K562 (cell line): ENCODE results near the gene MRPL42. TPM values are rescaled to one million over a fixed set of nuclear protein-coding genes. Genes with fewer than 3 reads are reported as not detected.

Experiments used
- ATF7 ChIP-seq: fragments of 450-650 bp; IDR thresholded peaks from 2 replicates; pipeline ENCODE4 v1.7.1; 2014; ENCODE audit warnings: mild to moderate bottlenecking, moderate library complexity
- CHAMP1 ChIP-seq: fragments of 450-650 bp; IDR thresholded peaks from 2 replicates; pipeline ENCODE4 v1.6.1; 2016; ENCODE audit warnings: mild to moderate bottlenecking
- CREM ChIP-seq: IDR thresholded peaks from 2 replicates; pipeline ENCODE4 v1.6.1; 2014; ENCODE audit warnings: antibody characterized with exemption, low read depth
- ETV1 ChIP-seq: fragments of 450-650 bp; conservative IDR thresholded peaks from 2 replicates; pipeline ENCODE4 v1.6.1; 2016; ENCODE audit warnings: missing genetic modification characterization, control low read depth, low read depth, missing compliant biosample characterization
- FOXK2 ChIP-seq, 2 experiments: fragments of 450-650 bp; IDR thresholded peaks in 1 of 2; conservative IDR thresholded peaks in 1 of 2; 2 replicates each; pipeline ENCODE4 v1.6.1; 2016; ENCODE audit warnings: low read depth in 2 of 2, mild to moderate bottlenecking in 1 of 2
- HCFC1 ChIP-seq: IDR thresholded peaks from 2 replicates; pipeline ENCODE4 v1.6.1; 2012; ENCODE audit warnings: low read depth, low read length, improper control_type of control experiment
- HMGN3 ChIP-seq: IDR thresholded peaks from 2 replicates; pipeline ENCODE4 v1.6.1; 2011; ENCODE audit warnings: borderline replicate concordance, low read depth, mild to moderate bottlenecking, mixed read lengths, low read length; ENCODE audit not compliant: insufficient read length; ENCODE audit errors: extremely low read depth
- ID3 ChIP-seq, 2 experiments: fragments of 250-450 bp in 1 of 2; fragments of 450-650 bp in 1 of 2; sonication (Bioruptor Pico) in 1 of 2; IDR thresholded peaks; 2 replicates each; pipeline versions ENCODE4 v1.6.1 to v1.8.0; 2016 to 2021; ENCODE audit warnings: mild to moderate bottlenecking in 2 of 2, moderate library complexity in 2 of 2, missing compliant biosample characterization in 1 of 2, missing genetic modification characterization in 1 of 2
- JUN ChIP-seq, 2 experiments: sonication (generic) in 1 of 2; formaldehyde crosslinking in 1 of 2; IDR thresholded peaks; 2 replicates each; pipeline versions ENCODE4 v1.6.1 to v1.8.0; 2012 to 2022; ENCODE audit warnings: borderline replicate concordance in 2 of 2, mild to moderate bottlenecking in 2 of 2, improper control_type of control experiment in 1 of 2, low read depth in 1 of 2, low read length in 1 of 2, missing genetic modification reagents in 1 of 2
- KAT7 ChIP-seq: sonication (generic); formaldehyde crosslinking; IDR thresholded peaks from 2 replicates; pipeline ENCODE4 v1.8.0; 2022; ENCODE audit warnings: missing genetic modification reagents, mild to moderate bottlenecking, borderline replicate concordance
- NFXL1 ChIP-seq: fragments of 450-650 bp; formaldehyde crosslinking; IDR thresholded peaks from 2 replicates; pipeline ENCODE4 v1.4.0; 2021; ENCODE audit warnings: mild to moderate bottlenecking
- PKNOX1 ChIP-seq: fragments of 450-650 bp; IDR thresholded peaks from 2 replicates; pipeline ENCODE4 v1.6.1; 2016
- SIN3B ChIP-seq: fragments of 450-650 bp; IDR thresholded peaks from 2 replicates; pipeline ENCODE4 v1.6.1; 2017; ENCODE audit warnings: low read depth, mild to moderate bottlenecking, moderate library complexity
- SMAD1 ChIP-seq: fragments of 150-350 bp; IDR thresholded peaks from 2 replicates; pipeline ENCODE4 v1.6.1; 2014; ENCODE audit warnings: low read length, low read depth; ENCODE audit not compliant: partially characterized antibody
- WHSC1 ChIP-seq: IDR thresholded peaks from one replicate; pipeline ENCODE4 v1.6.1; 2012; ENCODE audit warnings: low read length, control low read depth, inconsistent platforms
- ZBTB26 ChIP-seq: fragments of 450-650 bp; formaldehyde crosslinking; IDR thresholded peaks from 2 replicates; pipeline ENCODE4 v1.4.0; 2022; ENCODE audit warnings: missing genetic modification characterization
- ZFX ChIP-seq: sonication (generic); formaldehyde crosslinking; IDR thresholded peaks from 2 replicates; pipeline ENCODE4 v1.8.0; 2022; ENCODE audit warnings: mild to moderate bottlenecking, missing genetic modification reagents, moderate library complexity
- ZNF12 ChIP-seq: sonication (generic); formaldehyde crosslinking; IDR thresholded peaks from 2 replicates; pipeline ENCODE4 v1.4.0; 2020; ENCODE audit warnings: mild to moderate bottlenecking, missing genetic modification reagents
- ZNF133 ChIP-seq: fragments of 250-450 bp; sonication (Bioruptor Pico); IDR thresholded peaks from 2 replicates; pipeline ENCODE4 v1.4.0; 2020; ENCODE audit warnings: mild to moderate bottlenecking
- ZNF316 ChIP-seq: fragments of 450-650 bp; IDR thresholded peaks from 2 replicates; pipeline ENCODE4 v1.6.1; 2016
- polyA plus RNA-seq, 8 experiments: library from polyadenylated mRNA; depleted of rRNA in 4 of 8; stranded (reverse) in 5 of 8; unstranded in 3 of 8; fragments of >200 nt; fragmentation: Nextera tagmentation in 2 of 8; fragmentation: Illumina TruSeq in 1 of 8; extraction: Ambion mirVana in 2 of 8; extraction: Trizol in 1 of 8; gene quantifications; 2 replicates each; pipeline versions ENCODE4 v1.2.1 to v1.2.3, GENCODE V29; 2011 to 2014; ENCODE audit warnings: inconsistent platforms in 1 of 8, missing spikeins in 1 of 8
- total RNA-seq, 7 experiments: library from RNA; depleted of rRNA in 6 of 7; stranded (reverse); fragments of >200 nt in 6 of 7; fragmentation: Illumina TruSeq in 2 of 7; extraction: Trizol in 2 of 7; gene quantifications; 2 replicates each; pipeline versions ENCODE4 v1.2.1 to v1.2.3, GENCODE V29; 2011 to 2021; ENCODE audit warnings: low replicate concordance in 1 of 7

MRPL42 gene
- total and polyA plus RNA-seq, 9 of the 15 experiments (the other 6 are each of a cell fraction or from before 2014, with no cell fraction given): 104 to 806 (median 218) TPM

GRCh38 chr12:93467351-93468007 is at the start of gene MRPL42 (continued):
- TF ChIP-seq ZNF316 (peak; percentile 73), NFXL1 (CRISPR knock-in tag) (no peak), HCFC1 (peak; percentile 92), CHAMP1 (peak; percentile 82), ZNF133 (CRISPR knock-in tag) (peak; percentile 64; the same call in 1 of the 2 replicates), WHSC1 (no peak), JUN (IDR thresholded peaks at IDR 0.05; ENCODE audit: borderline replicate concordance, low read depth, low read length) (peak; percentile 42; the same call in 1 of the 2 replicates), JUN (CRISPR knock-in tag; IDR thresholded peaks at IDR 0.05; ENCODE audit: borderline replicate concordance) (no peak), ZFX (CRISPR knock-in tag) (no peak), ETV1 (tag) (peak; percentile 76), HMGN3 (no peak), ZBTB26 (CRISPR knock-in tag) (0 out of 2 replicates have a peak, but pooled peaks have one; percentile 42), SIN3B (peak; percentile 88), ID3 (CRISPR knock-in tag; IDR thresholded peaks at IDR 0.05) (no peak), ID3 (tag; IDR thresholded peaks at IDR 0.05) (peak; percentile 76; the same call in 1 of the 2 replicates), FOXK2 (conservative IDR thresholded peaks at IDR 0.05 in 1 of 2, IDR thresholded peaks at IDR 0.05 in 1 of 2; ENCODE audit: low read depth in 2 of 2) (peak; percentile 84), CREM (peak; percentile 60; the same call in 1 of the 2 replicates), ZNF12 (CRISPR knock-in tag) (0 out of 2 replicates have a peak, but pooled peaks have one; percentile 52), ATF7 (peak; percentile 81), KAT7 (CRISPR knock-in tag) (peak; percentile 74; the same call in 1 of the 2 replicates), PKNOX1 (no peak), SMAD1 (peak; percentile 76)
